T-helper 2 cell treated with Interferon-gamma antibody and Interleukin-4, amounts not matched to agents 100 ng/mL and 5 ng/mL, for 36 hours (primary cell): ENCODE data around the gene PEX26. TPM values are rescaled to one million over a fixed set of nuclear protein-coding genes. Genes with fewer than 3 reads are reported as not detected.
"Not testable (repeated sequence)": the region's sequence is repeated elsewhere in the genome, so short reads cannot be mapped to it uniquely, and the experiment has no call there.

Experiments used
- intact Hi-C: fragments of 100-400 bp; cut with micrococcal nuclease; formaldehyde crosslinking; loops from one replicate; pipeline ENCODE4 v1.15.1; 2023
- total RNA-seq: library from RNA; stranded (reverse); gene quantifications from 2 replicates; pipeline ENCODE4 v1.2.3, GENCODE V29; 2022

PEX26 gene
- total RNA-seq, 1 donor from 2014 or later, result 41.3 TPM

GRCh38 chr22:18093661-18094060, 15.9 kb downstream of the PEX26 start:
- intact Hi-C loops, result no loop called here

GRCh38 chr22:18095101-18095805, 17.5 kb downstream of the PEX26 start:
- intact Hi-C loops, result no loop called here

DNA sequence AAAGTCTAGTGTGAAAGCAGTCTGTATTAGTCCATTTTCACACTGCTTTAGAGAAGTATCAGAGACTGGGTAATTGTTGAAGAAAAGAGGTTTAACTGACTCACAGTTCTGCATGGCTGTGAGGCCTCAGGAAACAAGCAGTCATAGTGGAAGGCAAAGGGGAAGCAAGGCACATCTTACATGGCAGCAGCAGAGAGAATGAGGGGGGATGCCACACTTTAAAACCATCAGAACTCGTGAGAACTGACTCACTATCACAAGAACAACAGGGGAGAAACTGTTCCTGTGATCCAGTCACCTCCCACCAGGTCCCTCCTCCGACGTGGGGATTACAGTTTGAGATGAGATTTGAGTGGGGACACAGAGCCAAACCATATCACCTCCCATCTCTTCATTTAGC, 19.0 kb downstream of the PEX26 start:
- intact Hi-C loops, result no loop called here

GRCh38 chr22:18100781-18101180, 23.0 kb downstream of the PEX26 start:
- intact Hi-C loops, result no loop called here

DNA sequence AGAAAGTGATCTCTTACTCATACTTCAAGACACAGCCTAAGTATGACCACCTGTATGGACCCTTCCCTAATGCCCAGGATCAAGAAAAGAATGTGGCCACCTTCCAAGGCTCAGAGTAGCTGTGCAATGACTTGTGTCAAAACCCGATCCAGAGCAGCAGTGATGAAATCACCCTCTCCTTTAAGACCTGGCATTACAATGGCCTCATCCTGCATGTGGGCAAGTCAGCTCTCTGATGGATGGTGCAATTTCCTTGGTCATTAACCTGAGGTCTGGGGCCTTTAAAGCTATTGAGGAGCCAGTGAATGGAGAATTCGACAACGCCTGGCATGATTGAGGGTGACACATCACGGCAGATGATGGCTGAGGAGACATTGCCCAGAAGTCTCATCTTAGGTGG, 23.7 kb downstream of the PEX26 start:
- intact Hi-C loops, result no loop called here

GRCh38 chr22:18103527-18104269, 25.9 kb downstream of the PEX26 start:
- intact Hi-C loops, result no loop called here

GRCh38 chr22:18104566-18104965, 26.8 kb downstream of the PEX26 start:
- intact Hi-C loops, result no loop called here

DNA sequence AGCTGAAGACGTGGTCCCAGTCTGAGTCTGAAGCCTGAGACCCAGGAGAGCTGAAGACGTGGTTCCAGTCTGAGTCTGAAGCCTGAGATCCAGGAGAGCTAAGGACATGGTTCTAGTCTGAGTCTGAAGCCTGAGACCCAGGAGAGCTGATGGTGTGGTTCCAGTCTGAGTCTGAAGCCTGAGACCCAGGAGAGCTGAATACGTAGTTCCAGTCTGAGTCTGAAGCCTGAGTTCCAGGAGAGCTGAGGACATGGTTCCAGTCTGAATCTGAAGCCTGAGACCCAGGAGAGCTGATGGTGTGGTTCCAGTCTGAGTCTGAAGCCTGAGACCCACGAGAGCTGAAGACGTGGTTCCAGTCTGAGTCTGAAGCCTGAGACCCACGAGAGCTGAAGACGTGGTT, 28.2 kb downstream of the PEX26 start:
- intact Hi-C loops, result not testable (repeated sequence)

DNA sequence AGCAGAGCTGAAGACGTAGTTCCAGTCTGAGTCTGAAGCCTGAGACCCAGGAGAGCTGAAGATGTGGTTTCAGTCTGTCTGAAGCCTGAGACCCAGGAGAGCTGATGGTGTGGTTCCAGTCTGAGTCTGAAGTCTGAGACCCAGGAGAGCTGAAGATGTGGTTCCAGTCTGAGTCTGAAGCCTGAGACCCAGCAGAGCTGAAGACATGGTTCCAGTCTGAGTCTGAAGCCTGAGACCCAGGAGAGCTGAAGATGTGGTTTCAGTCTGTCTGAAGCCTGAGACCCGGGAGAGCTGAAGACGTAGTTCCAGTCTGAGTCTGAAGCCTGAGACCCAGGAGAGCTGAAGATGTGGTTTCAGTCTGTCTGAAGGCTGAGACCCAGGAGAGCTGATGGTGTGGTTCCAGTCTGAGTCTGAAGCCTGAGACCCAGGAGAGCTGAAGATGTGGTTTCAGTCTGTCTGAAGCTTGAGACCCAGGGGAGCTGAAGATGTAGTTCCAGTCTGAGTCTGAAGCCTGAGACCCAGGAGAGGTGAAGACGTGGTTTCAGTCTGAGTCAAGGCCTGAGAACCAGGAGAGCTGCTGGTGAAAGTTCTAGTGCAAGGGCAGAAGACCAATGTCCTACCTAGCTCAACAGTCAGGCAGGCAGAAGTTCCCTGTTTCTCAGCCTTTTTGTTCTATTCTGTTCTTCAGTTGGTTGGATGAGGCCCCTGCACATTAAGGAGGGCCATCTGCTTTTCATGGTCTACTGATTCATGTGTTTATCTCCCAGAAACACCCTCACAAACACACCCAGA, 29.0 kb downstream of the PEX26 start:
- intact Hi-C loops, result not testable (repeated sequence)

GRCh38 chr22:18108187-18108586, 30.4 kb downstream of the PEX26 start:
- intact Hi-C loops, result no loop called here

- intact Hi-C loops, result no loop called here
These were observed 31.8 kb downstream of the PEX26 start for GRCh38 chr22:18109410-18110193.

- intact Hi-C loops, result no loop called here
These were observed 32.6 kb downstream of the PEX26 start, which contains the start of gene TUBA8 for GRCh38 chr22:18110194-18110953. Gene TUBA8, plus strand, starts transcription at chr22:18110809. Its CDS starts 57 bp downstream, at chr22:18110866.

GRCh38 chr22:18110954-18111758, 33.4 kb downstream of the PEX26 start:
- intact Hi-C loops, result no loop called here

- intact Hi-C loops, result no loop called here
These were observed 34.1 kb downstream of the PEX26 start for GRCh38 chr22:18111759-18112330.

GRCh38 chr22:18112440-18112839, 34.6 kb downstream of the PEX26 start:
- intact Hi-C loops, result no loop called here

- intact Hi-C loops, result no loop called here
These were observed 36.0 kb downstream of the PEX26 start for GRCh38 chr22:18113680-18114394.

GRCh38 chr22:18114495-18114894, 36.7 kb downstream of the PEX26 start:
- intact Hi-C loops, result no loop called here

DNA sequence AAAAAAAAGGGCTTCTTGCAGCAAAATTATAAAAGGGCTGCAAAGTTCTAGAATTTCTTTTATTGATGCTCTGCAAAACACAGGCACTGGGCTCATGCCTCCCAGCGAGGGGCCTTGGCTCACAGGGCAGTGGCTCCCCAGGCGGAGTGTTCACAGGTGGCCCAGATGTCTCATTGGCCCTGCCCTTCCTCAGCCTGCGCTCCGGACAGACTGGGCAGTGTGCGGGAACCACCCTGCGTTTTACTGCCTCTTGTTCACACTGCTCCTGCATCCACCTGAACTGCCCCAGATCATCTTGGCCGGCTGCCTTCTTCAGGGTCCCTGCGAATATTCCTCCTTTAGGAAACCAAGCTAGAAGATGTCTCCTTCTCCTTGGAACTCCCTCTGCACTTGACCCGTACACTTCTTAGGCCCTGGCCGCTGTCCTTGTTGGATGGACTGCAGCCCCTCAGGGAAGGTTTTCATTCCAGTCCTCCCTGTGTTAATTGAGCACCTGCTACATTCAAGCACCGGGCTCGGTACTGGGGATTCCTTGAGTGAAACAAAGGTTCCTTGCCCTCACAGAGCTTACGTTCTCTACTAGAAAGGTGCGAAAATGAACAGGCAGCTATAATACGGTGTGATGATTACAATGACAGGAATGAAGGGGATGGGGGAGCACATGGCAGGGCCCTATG, 37.3 kb downstream of the PEX26 start:
- intact Hi-C loops, result no loop called here
